Trophoblast cell (in vitro differentiated cells and primary cell): ENCODE results near the gene SPIRE1.

ENCODE experiments used
- DNase-seq, 2 donors: peaks; one replicate each; pipeline ENCODE4 v3.0.0-alpha.2; 2016
- H2AFZ ChIP-seq: 2 replicates; pipeline ENCODE4 v1.6.1; 2013; ENCODE audit warnings: low read length, moderate library complexity, mild to moderate bottlenecking; ENCODE audit not compliant: insufficient read depth, poor library complexity
- H2AK5ac ChIP-seq: 2 replicates; pipeline ENCODE4 v1.6.1; 2013; ENCODE audit warnings: mild to moderate bottlenecking, low read length
- H2BK120ac ChIP-seq: 2 replicates; pipeline ENCODE4 v1.6.1; 2013; ENCODE audit warnings: low read length, mild to moderate bottlenecking, moderate library complexity; ENCODE audit not compliant: insufficient read depth, poor library complexity
- H2BK12ac ChIP-seq: 2 replicates; pipeline ENCODE4 v1.6.1; 2013; ENCODE audit warnings: mild to moderate bottlenecking, low read length, moderate library complexity
- H2BK5ac ChIP-seq: 2 replicates; pipeline ENCODE4 v1.6.1; 2013; ENCODE audit warnings: low read length, low read depth, moderate library complexity, mild to moderate bottlenecking; ENCODE audit not compliant: poor library complexity
- H3K14ac ChIP-seq: 2 replicates; pipeline ENCODE4 v1.6.1; 2013; ENCODE audit warnings: mild to moderate bottlenecking, low read length
- H3K18ac ChIP-seq: 2 replicates; pipeline ENCODE4 v1.6.1; 2013; ENCODE audit warnings: mild to moderate bottlenecking, low read length
- H3K23ac ChIP-seq: 2 replicates; pipeline ENCODE4 v1.6.1; 2013; ENCODE audit warnings: low read length
- H3K27ac ChIP-seq: 2 replicates; pipeline ENCODE4 v1.5.1; 2013; ENCODE audit warnings: low read depth, mild to moderate bottlenecking, inconsistent platforms, low read length, moderate library complexity
- H3K27me3 ChIP-seq: 2 replicates; pipeline ENCODE4 v1.6.1; 2013; ENCODE audit warnings: inconsistent platforms, mild to moderate bottlenecking, low read length, moderate library complexity; ENCODE audit not compliant: insufficient read depth
- H3K36me3 ChIP-seq, 2 experiments: 1 replicate in 1 of 2; 2 replicates in 1 of 2; pipeline ENCODE4 v1.6.1; 2013; ENCODE audit warnings: low read length in 2 of 2, mild to moderate bottlenecking in 2 of 2, moderate library complexity in 1 of 2; ENCODE audit not compliant: insufficient read depth in 2 of 2, control insufficient read depth in 1 of 2
- H3K4ac ChIP-seq: 2 replicates; pipeline ENCODE4 v1.6.1; 2013; ENCODE audit warnings: low read depth, mild to moderate bottlenecking, low read length, moderate library complexity
- H3K4me1 ChIP-seq, 2 experiments: 1 replicate in 1 of 2; 2 replicates in 1 of 2; pipeline ENCODE4 v1.6.1; 2013; ENCODE audit warnings: low read length in 2 of 2, mild to moderate bottlenecking in 2 of 2, moderate library complexity in 1 of 2; ENCODE audit not compliant: insufficient read depth in 2 of 2, control insufficient read depth in 1 of 2
- H3K4me2 ChIP-seq: 2 replicates; pipeline ENCODE4 v1.6.1; 2013; ENCODE audit warnings: inconsistent platforms, mild to moderate bottlenecking, low read length, moderate library complexity
- H3K4me3 ChIP-seq: 2 replicates; pipeline ENCODE4 v1.5.1; 2013; ENCODE audit warnings: mild to moderate bottlenecking, low read depth, low read length, inconsistent platforms
- H3K79me1 ChIP-seq: one replicate; pipeline ENCODE4 v1.6.1; 2013; ENCODE audit warnings: low read length
- H3K79me2 ChIP-seq: 2 replicates; pipeline ENCODE4 v1.6.1; 2013; ENCODE audit warnings: low read length, mild to moderate bottlenecking; ENCODE audit not compliant: control insufficient read depth, insufficient read depth, poor library complexity
- H3K9ac ChIP-seq: 2 replicates; pipeline ENCODE4 v1.6.1; 2013; ENCODE audit warnings: mild to moderate bottlenecking, low read length
- H3K9me3 ChIP-seq: 2 replicates; pipeline ENCODE4 v1.6.1; 2013; ENCODE audit warnings: low read depth, mild to moderate bottlenecking, control low read depth, inconsistent platforms, low read length; ENCODE audit not compliant: insufficient read depth
- H4K12ac ChIP-seq: 2 replicates; pipeline ENCODE4 v1.6.1; 2013; ENCODE audit warnings: low read depth, mild to moderate bottlenecking, low read length, moderate library complexity
- H4K8ac ChIP-seq: 2 replicates; pipeline ENCODE4 v1.6.1; 2013; ENCODE audit warnings: low read depth, mild to moderate bottlenecking, low read length, moderate library complexity
- H4K91ac ChIP-seq: one replicate; pipeline ENCODE4 v1.6.1; 2013; ENCODE audit warnings: low read depth, mild to moderate bottlenecking, low read length, moderate library complexity
- whole genome bisulfite sequencing: extraction: QIAGEN DNeasy Blood & Tissue Kit; methylation state at CpG from one replicate; pipeline ENCODE4 v1.1.7; 2013; ENCODE audit warnings: missing lambda C conversion rate; ENCODE audit not compliant: insufficient read length, insufficient coverage; ENCODE audit errors: extremely low coverage; 5-methylcytosine and 5-hydroxymethylcytosine counted together

Gene SPIRE1

DNA sequence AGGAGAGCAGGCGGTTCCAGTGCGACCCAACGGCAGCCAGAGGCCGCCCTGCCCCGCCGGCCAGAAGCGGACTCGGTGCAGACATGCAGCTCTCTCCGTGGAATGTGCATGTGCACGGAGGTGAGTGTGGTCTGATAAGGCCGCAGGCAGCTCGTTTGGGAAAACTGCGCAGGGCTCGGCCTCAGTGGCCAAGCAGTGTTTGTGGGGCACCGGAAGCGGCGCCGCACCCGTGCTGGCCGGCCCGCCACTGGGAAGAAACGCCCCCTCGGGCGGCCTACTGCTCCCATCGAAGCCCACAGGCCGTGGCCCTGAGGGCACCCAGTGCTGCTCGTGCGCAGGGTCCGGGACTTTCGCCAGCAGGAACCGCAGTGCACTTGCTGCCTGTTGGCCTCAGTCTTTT, 225.0 kb downstream of the SPIRE1 start:
- no peaks in the 10 kb centered on the region for H3K79me1 ChIP-seq
- no peak overlapping the region for H2BK5ac ChIP-seq
- no peak overlapping the region for H2BK12ac ChIP-seq
- H3K4me3 ChIP-seq, result no peak overlapping the region
- no peak overlapping the region for H3K14ac ChIP-seq
- H4K8ac ChIP-seq, result no peak overlapping the region
- H2AK5ac ChIP-seq, result no peak overlapping the region
- H3K9me3 ChIP-seq, result peaks cover 12% of the 10 kb centered on the region
- H3K23ac ChIP-seq, result no peak overlapping the region
- H3K27me3 ChIP-seq, result no peaks in the 10 kb centered on the region
- no peak overlapping the region for H2BK120ac ChIP-seq
- H3K27ac ChIP-seq, result no peak overlapping the region
- no peaks in the 10 kb centered on the region for H3K4me1 ChIP-seq
- no peaks in the 10 kb centered on the region for H3K79me2 ChIP-seq
- no peak overlapping the region for H4K12ac ChIP-seq
- H3K4ac ChIP-seq, result no peak overlapping the region
- WGBS, result no CpG with 5 or more reads among the region's 31 CpGs
- peak in 1 of 2 donors; percentile 28 for DNase-seq
- no peak overlapping the region for H2AFZ ChIP-seq
- no peak overlapping the region for H4K91ac ChIP-seq
- H3K18ac ChIP-seq, result no peak overlapping the region
- peaks cover 0 to 3% of the 10 kb centered on the region in 2 experiments for H3K36me3 ChIP-seq
- H3K9ac ChIP-seq, result no peak overlapping the region
- no peak overlapping the region for H3K4me2 ChIP-seq

DNA sequence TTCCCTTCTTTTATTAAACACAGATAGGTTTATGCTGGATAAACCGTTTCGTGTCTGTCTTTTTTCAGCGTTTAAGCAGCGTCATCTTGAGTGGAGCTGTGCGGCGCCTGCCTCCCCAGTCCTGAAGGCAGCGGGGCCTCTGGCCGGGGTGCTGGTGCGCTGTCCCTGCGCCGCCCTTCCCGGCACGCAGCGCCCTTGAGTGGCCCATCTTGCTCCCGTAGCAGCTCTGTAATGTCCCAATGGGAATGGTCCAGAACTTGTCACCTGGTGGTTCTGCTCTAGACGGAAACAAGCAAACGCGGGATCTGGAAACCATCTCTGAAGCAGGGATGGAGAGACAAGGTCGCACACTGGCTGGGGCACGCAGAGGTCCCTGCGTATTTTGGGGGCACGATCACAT, 225.7 kb downstream of the SPIRE1 start:
- H3K4me2 ChIP-seq, result no peak overlapping the region
- no peak overlapping the region for H4K12ac ChIP-seq
- H3K9me3 ChIP-seq, result peaks cover 12% of the 10 kb centered on the region
- H3K18ac ChIP-seq, result no peak overlapping the region
- H3K27me3 ChIP-seq, result no peaks in the 10 kb centered on the region
- no peak overlapping the region for H4K8ac ChIP-seq
- no peak overlapping the region for H2BK120ac ChIP-seq
- no peak overlapping the region for H3K4ac ChIP-seq
- H3K36me3 ChIP-seq, result peaks cover 0 to 3% of the 10 kb centered on the region in 2 experiments
- H3K79me1 ChIP-seq, result no peaks in the 10 kb centered on the region
- H3K23ac ChIP-seq, result no peak overlapping the region
- H3K4me3 ChIP-seq, result no peak overlapping the region
- H3K79me2 ChIP-seq, result no peaks in the 10 kb centered on the region
- no CpG with 5 or more reads among the region's 22 CpGs for WGBS
- no peak for DNase-seq
- H3K9ac ChIP-seq, result no peak overlapping the region
- no peak overlapping the region for H3K27ac ChIP-seq
- H3K4me1 ChIP-seq, result no peaks in the 10 kb centered on the region
- H2BK5ac ChIP-seq, result no peak overlapping the region
- no peak overlapping the region for H2BK12ac ChIP-seq
- no peak overlapping the region for H2AFZ ChIP-seq
- no peak overlapping the region for H2AK5ac ChIP-seq
- H3K14ac ChIP-seq, result no peak overlapping the region
- H4K91ac ChIP-seq, result no peak overlapping the region

GRCh38 chr18:12431561-12431960, 226.3 kb downstream of the SPIRE1 start:
- no peak overlapping the region for H3K4ac ChIP-seq
- H3K27ac ChIP-seq, result no peak overlapping the region
- H2AK5ac ChIP-seq, result no peak overlapping the region
- no peak overlapping the region for H4K12ac ChIP-seq
- no peak overlapping the region for H3K4me3 ChIP-seq
- H3K79me2 ChIP-seq, result no peaks in the 10 kb centered on the region
- H3K9ac ChIP-seq, result no peak overlapping the region
- peaks cover 12% of the 10 kb centered on the region for H3K9me3 ChIP-seq
- no peak overlapping the region for H2AFZ ChIP-seq
- H3K14ac ChIP-seq, result no peak overlapping the region
- H3K23ac ChIP-seq, result no peak overlapping the region
- H4K8ac ChIP-seq, result no peak overlapping the region
- H3K36me3 ChIP-seq, result peaks cover 0 to 3% of the 10 kb centered on the region in 2 experiments
- H2BK5ac ChIP-seq, result no peak overlapping the region
- H2BK120ac ChIP-seq, result no peak overlapping the region
- no CpG with 5 or more reads among the region's 16 CpGs for WGBS
- H2BK12ac ChIP-seq, result no peak overlapping the region
- H3K18ac ChIP-seq, result no peak overlapping the region
- no peak overlapping the region for H4K91ac ChIP-seq
- H3K79me1 ChIP-seq, result no peaks in the 10 kb centered on the region
- no peaks in the 10 kb centered on the region for H3K4me1 ChIP-seq
- no peak overlapping the region for H3K4me2 ChIP-seq
- DNase-seq, result no peak
- no peaks in the 10 kb centered on the region for H3K27me3 ChIP-seq

DNA sequence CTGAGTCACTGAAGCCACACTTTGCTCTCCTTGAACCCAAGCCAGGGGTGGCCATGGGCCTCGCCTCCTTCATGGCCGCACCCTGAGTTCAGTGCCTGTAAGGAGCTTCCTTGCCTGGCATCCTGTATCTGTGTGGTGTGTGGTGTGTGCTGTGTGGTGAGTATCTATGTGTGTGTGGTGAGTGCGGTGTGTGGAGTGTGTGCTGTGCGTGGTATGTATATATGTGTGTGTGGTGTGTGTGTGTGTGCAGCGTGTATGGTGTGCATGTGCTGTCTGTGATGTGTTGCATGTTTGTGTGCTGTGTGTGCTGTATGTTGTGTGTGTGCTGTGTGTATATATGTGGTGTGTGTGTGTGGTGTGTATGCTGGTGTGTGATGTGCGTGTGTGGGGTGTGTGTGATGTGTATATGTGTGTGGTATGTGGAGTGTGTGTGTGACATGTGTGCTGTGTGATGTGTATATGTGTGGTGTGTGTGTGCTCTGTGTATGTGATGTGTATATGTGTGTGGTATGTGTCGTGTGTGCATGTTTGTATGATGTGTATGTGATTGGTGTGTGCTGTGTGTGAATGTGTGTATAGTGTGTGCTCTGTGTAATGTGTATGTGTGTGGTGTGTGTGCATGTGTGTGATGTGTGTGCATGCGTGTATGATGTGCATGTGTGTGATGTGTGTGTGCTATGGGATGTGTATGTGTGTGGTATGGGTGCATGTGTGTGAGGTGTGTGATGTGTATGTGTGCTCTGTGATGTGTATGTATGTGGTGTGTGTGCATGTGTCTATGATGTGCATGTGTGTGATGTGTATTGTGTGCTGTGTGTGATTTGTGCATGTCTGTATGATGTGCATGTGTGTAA, 227.5 kb downstream of the SPIRE1 start:
- Histone ChIP-seq H3K4me3 (peak overlapping the region; percentile 37), H2AFZ (no peak overlapping the region), H3K79me1 (no peaks in the 10 kb centered on the region), H4K8ac (no peak overlapping the region), H4K91ac (no peak overlapping the region), H2AK5ac (no peak overlapping the region), H3K4me1 (no peaks in the 10 kb centered on the region), H3K27ac (no peak overlapping the region), H3K36me3 (peaks cover 0 to 3% of the 10 kb centered on the region in 2 experiments), H4K12ac (no peak overlapping the region), H2BK12ac (no peak overlapping the region), H3K9ac (no peak overlapping the region), H3K9me3 (peaks cover 9% of the 10 kb centered on the region), H3K4me2 (no peak overlapping the region), H3K23ac (peak overlapping the region; percentile 77), H3K27me3 (no peaks in the 10 kb centered on the region), H3K14ac (no peak overlapping the region), H2BK120ac (no peak overlapping the region), H3K79me2 (no peaks in the 10 kb centered on the region), H2BK5ac (no peak overlapping the region), H3K4ac (no peak overlapping the region), H3K18ac (no peak overlapping the region)
- WGBS, result 98% methylated on average over 3 of the region's 8 CpGs
- no peak for DNase-seq
